Breast epithelium (tissue), 3 donors: Measurements from ENCODE around the gene EEPD1.

Source experiments
- CTCF ChIP-seq, 3 donors: fragments of 450-650 bp; IDR thresholded peaks; one replicate each; pipeline ENCODE4 v1.5.1; 2016 to 2017; ENCODE audit warnings: antibody characterized with exemption in 3 of 3, mild to moderate bottlenecking in 3 of 3, moderate library complexity in 3 of 3
- POLR2A ChIP-seq: fragments of 450-650 bp; IDR thresholded peaks from one replicate; pipeline ENCODE4 v1.6.1; 2016; ENCODE audit warnings: antibody characterized with exemption, mild to moderate bottlenecking, moderate library complexity
- POLR2AphosphoS5 ChIP-seq, 3 donors: sonication (generic); formaldehyde crosslinking; IDR thresholded peaks; one replicate each; pipeline ENCODE4 v1.6.1; 2017; ENCODE audit warnings: antibody characterized with exemption in 3 of 3

DNA sequence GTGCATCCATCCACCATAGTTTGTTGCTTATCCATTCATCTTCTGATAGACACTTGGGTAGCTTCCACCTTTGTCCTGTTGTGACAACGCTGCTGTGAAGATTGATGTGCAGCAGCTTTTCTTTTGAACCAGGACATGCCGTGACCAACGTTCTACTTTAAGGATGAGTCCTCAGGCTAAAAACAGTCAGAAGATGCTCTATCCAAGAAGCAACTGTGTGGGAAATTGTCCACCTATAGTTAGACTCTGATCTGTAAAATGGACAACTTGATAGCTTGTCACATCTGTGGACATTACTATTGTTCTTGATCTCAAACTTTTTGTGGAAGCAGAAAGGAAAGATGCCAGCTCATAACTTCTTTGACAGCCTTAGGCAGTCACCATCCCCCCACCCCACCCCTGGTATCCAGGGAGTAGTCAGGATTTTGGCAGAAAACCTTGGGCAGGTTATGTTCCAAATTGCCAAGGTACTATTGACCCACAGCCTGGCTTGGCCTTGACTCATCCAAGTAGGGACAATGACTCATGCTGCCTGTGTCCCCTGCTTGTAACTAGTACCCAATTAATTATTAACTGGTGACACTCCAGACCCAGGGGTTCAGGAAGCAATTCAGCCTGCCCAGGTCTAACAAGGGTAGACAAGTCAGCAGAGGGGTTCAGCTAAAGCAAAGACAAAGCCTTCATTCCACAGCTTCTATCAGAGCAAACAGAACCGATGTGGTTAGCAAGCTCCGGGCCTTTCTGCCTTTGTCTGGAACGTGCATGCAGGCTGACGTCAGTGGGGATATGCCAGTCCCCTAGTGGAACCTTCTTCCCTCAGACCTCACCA lies 137.0 kb downstream of the EEPD1 start:
- TF ChIP-seq CTCF (IDR thresholded peaks at IDR 0.05) (no peak), POLR2AphosphoS5 (IDR thresholded peaks at IDR 0.05) (no peak), POLR2A (no peak)
